NT2/D1 (cell line): Measurements from ENCODE around the gene DDX23.

Experiments
- YY1 ChIP-seq: IDR thresholded peaks from 2 replicates; pipeline ENCODE4 v1.6.1; 2011; ENCODE audit not compliant: insufficient read length, insufficient read depth
- ZNF274 ChIP-seq: IDR thresholded peaks from 2 replicates; pipeline ENCODE4 v1.6.1; 2011; ENCODE audit warnings: mild to moderate bottlenecking, low read depth, low read length

DNA sequence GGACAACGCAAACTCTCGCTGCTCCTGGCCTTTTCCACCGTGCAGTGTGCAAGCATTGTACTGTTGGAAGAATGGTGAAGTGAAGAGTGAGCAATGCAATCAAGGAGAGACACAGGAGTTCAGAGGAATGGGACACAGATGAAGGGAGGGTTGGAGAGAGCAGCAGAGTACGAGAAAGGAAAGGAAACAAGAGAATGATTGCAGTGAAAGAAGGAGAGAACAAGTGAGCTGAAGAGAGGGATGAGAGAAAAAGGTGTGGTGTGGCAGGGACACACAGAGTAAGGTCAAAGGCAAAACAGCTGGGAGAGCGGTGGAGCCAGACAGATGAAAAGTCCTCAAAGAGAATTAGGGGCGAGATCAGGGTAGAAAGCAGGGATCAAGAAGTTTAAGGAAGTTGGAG, 20.7 kb downstream of the DDX23 start:
- TF ChIP-seq YY1 (no peak), ZNF274 (no peak)
